ENCODE data around the gene SMAD6.

DNA sequence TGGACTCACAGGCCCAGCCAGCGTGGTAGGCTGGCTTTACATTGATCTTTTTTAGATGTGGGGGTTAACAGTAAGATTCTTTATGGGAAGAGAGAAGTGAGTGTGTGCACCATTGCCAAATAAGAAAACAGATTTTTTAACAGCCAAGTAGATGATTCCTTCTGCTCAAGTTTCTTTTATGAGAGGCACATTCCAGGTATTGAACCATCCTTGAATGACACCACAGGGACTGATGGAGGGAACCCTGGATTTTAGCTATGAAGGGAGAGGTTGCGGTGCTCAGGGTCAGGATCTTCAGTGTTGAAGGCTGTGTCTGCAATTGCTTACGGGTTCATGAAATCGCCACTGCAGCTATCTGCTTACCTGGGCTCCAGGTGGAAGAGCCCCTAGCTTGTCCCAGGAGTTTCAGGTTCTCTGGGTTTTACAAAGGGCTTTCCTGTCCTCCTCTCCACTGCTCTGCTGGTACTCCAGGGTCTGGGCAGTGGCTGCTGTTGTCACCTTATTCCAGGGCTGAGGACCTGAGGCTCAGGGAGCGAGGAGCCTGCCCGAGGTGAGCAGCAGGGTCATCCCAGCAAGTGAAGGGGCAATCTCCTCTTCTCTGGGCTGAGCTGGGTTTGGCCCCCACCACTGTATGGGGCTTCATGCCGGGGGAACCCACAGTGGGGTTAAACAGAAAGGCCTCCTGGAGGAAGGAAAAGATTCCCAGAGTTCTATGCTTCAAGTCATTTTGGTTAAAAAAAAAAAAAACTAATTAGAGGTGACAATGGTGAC, 53.4 kb downstream of the SMAD6 start:
- TF ChIP-seq POLR2A (IDR thresholded peaks at IDR 0.05): no peak
- TF ChIP-seq, protein P1, sequence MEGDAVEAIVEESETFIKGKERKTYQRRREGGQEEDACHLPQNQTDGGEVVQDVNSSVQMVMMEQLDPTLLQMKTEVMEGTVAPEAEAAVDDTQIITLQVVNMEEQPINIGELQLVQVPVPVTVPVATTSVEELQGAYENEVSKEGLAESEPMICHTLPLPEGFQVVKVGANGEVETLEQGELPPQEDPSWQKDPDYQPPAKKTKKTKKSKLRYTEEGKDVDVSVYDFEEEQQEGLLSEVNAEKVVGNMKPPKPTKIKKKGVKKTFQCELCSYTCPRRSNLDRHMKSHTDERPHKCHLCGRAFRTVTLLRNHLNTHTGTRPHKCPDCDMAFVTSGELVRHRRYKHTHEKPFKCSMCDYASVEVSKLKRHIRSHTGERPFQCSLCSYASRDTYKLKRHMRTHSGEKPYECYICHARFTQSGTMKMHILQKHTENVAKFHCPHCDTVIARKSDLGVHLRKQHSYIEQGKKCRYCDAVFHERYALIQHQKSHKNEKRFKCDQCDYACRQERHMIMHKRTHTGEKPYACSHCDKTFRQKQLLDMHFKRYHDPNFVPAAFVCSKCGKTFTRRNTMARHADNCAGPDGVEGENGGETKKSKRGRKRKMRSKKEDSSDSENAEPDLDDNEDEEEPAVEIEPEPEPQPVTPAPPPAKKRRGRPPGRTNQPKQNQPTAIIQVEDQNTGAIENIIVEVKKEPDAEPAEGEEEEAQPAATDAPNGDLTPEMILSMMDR (IDR thresholded peaks at IDR 0.05): no peak
